ENCODE results near the gene METTL9. TPM values are rescaled to one million over a fixed set of nuclear protein-coding genes. Genes with fewer than 3 reads are reported as not detected.
"Not testable (repeated sequence)": the region's sequence is repeated elsewhere in the genome, so short reads cannot be mapped to it uniquely, and the experiment has no call there.

METTL9 gene
- total and polyA plus RNA-seq, 2 experiments from 2014 or later: 112 to 229 TPM

DNA sequence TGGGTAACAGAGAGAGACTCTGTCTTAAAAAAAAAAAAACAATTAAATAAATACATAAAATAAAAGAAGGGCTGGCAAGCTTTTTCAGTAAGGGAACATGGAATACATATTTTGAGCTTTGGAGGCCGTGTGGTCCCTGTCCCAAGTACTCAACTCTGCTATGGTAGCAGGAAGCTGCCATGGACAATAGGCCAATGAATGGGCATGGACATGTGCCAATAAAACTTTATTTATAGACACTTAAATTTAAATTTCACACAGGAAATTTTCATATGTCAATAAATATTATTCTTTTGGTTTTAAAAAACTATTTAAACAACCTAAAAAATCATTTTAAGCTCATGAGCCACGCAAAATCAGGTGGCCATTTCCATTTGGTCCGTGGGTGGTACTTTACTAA, 68.2 kb downstream of the METTL9 start:
- H4K20me1 ChIP-seq (ENCODE audit: insufficient read depth, poor library complexity, severe bottlenecking): no peaks in the 10 kb centered on the region
- 89% methylated on average over 3 of the region's 3 CpGs for WGBS (ENCODE audit: low lambda C conversion rate, missing lambda C conversion rate)
- H3K9me3 ChIP-seq (ENCODE audit: low read depth): no peaks in the 10 kb centered on the region
- H3K79me2 ChIP-seq: no peaks in the 10 kb centered on the region
- no peak overlapping the region for H2AFZ ChIP-seq
- H3K4me1 ChIP-seq (ENCODE audit: insufficient read depth): no peaks in the 10 kb centered on the region
- H3K27me3 ChIP-seq: peaks cover 10% of the 10 kb centered on the region
- H3K36me3 ChIP-seq (replicated peaks; ENCODE audit: insufficient read depth, low read depth): no peaks in the 10 kb centered on the region
- no peak for DNase-seq (ENCODE audit: low spot score)
- no peak overlapping the region for H3K4me3 ChIP-seq
- no peaks in the 10 kb centered on the region for H3K9me2 ChIP-seq (replicated peaks; ENCODE audit: insufficient read depth)
- no peak overlapping the region for H3K27ac ChIP-seq
- no peak for TF ChIP-seq CTCF (IDR thresholded peaks at IDR 0.05; ENCODE audit: poor library complexity)
- TF ChIP-seq EZH2 (IDR thresholded peaks at IDR 0.05; ENCODE audit: borderline replicate concordance): no peak
- TF ChIP-seq EZH2phosphoT487 (IDR thresholded peaks at IDR 0.05; ENCODE audit: low read depth, severe bottlenecking, unreplicated experiment): no peak
- H3K4me2 ChIP-seq: no peak overlapping the region

DNA sequence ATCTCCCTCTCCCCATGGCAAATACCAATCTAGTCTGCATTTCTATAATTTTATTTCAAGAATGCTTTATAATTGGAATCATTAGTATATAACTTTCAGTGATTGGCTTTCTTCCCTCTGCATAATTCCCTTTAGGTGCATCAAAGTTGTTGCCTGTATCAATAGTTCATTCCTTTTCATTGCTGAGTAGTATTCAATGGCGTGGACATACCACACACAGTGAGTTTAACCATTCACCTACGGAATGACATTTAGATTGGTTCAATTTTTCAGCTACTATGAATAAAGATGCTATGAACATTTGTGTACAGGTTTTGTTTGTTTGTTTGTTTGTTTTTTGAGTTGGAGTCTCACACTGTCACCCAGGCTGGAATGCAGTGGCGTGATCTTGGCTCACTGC, 74.1 kb downstream of the METTL9 start:
- H3K4me3 ChIP-seq: no peak overlapping the region
- H3K4me1 ChIP-seq (ENCODE audit: insufficient read depth): no peaks in the 10 kb centered on the region
- TF ChIP-seq CTCF (IDR thresholded peaks at IDR 0.05; ENCODE audit: poor library complexity): no peak
- TF ChIP-seq EZH2 (IDR thresholded peaks at IDR 0.05; ENCODE audit: borderline replicate concordance): no peak
- TF ChIP-seq EZH2phosphoT487 (IDR thresholded peaks at IDR 0.05; ENCODE audit: low read depth, severe bottlenecking, unreplicated experiment): no peak
- no peaks in the 10 kb centered on the region for H3K27me3 ChIP-seq
- H3K9me2 ChIP-seq (replicated peaks; ENCODE audit: insufficient read depth): no peaks in the 10 kb centered on the region
- no peaks in the 10 kb centered on the region for H3K9me3 ChIP-seq (ENCODE audit: low read depth)
- no peaks in the 10 kb centered on the region for H3K79me2 ChIP-seq
- WGBS (ENCODE audit: low lambda C conversion rate, missing lambda C conversion rate): 80% methylated on average over 3 of the region's 3 CpGs
- no peak overlapping the region for H3K27ac ChIP-seq
- H3K4me2 ChIP-seq: no peak overlapping the region
- no peaks in the 10 kb centered on the region for H4K20me1 ChIP-seq (ENCODE audit: insufficient read depth, poor library complexity, severe bottlenecking)
- DNase-seq (ENCODE audit: low spot score): no peak
- no peak overlapping the region for H2AFZ ChIP-seq
- H3K36me3 ChIP-seq (replicated peaks; ENCODE audit: insufficient read depth, low read depth): no peaks in the 10 kb centered on the region

DNA sequence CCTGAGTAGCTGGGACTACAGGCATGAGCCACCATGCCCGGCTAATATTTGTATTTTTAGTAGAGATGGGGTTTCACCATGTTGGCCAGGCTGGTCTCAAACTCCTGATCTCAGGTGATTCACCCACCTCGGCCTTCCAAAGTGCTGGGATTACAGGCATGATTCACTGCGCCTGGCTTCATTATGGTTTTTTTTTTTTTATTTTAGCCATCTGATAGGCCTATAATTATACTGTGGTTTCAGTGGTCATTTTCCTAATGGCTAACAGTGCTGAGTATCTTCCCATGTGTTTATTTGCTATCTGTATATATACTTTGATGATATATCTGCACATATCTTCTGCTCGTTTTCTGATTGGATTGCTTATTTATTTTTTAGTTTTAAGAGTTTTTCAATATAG, 75.1 kb downstream of the METTL9 start:
- not testable (repeated sequence) for H4K20me1 ChIP-seq (ENCODE audit: insufficient read depth, poor library complexity, severe bottlenecking); H3K9me2 ChIP-seq (replicated peaks; ENCODE audit: insufficient read depth); H3K4me2 ChIP-seq; H3K4me3 ChIP-seq; H3K27me3 ChIP-seq; DNase-seq (ENCODE audit: low spot score); H3K79me2 ChIP-seq; H3K27ac ChIP-seq; H3K36me3 ChIP-seq (replicated peaks; ENCODE audit: insufficient read depth, low read depth); H3K4me1 ChIP-seq (ENCODE audit: insufficient read depth); H3K9me3 ChIP-seq (ENCODE audit: low read depth); H2AFZ ChIP-seq
- 91% methylated on average over 4 of the region's 4 CpGs for WGBS (ENCODE audit: low lambda C conversion rate, missing lambda C conversion rate)

- H3K27ac ChIP-seq; H3K4me3 ChIP-seq; H3K36me3 ChIP-seq (replicated peaks; ENCODE audit: insufficient read depth, low read depth); H2AFZ ChIP-seq; DNase-seq (ENCODE audit: low spot score); H3K4me2 ChIP-seq; H3K79me2 ChIP-seq; H3K9me2 ChIP-seq (replicated peaks; ENCODE audit: insufficient read depth); H4K20me1 ChIP-seq (ENCODE audit: insufficient read depth, poor library complexity, severe bottlenecking); H3K4me1 ChIP-seq (ENCODE audit: insufficient read depth); H3K27me3 ChIP-seq; H3K9me3 ChIP-seq (ENCODE audit: low read depth): not testable (repeated sequence)
- WGBS (ENCODE audit: low lambda C conversion rate, missing lambda C conversion rate): 89% methylated on average over 5 of the region's 5 CpGs
Observed at GRCh38 chr16:21680714-21681113, 81.3 kb downstream of the METTL9 start.

DNA sequence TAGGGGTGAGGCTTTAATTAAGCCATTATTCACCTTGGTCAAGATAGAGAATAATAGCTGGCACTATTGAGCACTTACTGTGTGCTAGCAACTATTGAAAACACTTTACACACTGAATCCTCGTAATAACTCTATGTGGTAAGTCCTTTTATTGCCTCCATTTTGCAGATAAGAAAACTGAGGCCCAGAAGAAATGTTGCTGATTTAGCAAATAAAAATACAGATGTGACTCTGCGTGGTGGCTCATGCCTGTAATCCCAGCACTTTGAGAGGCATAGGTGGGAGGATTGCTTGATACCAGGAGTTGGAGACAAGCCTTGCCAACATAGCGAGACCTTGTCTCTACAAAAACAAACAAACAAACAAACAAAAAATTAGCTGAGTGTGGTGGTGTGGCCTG, 83.8 kb downstream of the METTL9 start:
- no peak overlapping the region for H3K4me3 ChIP-seq

More for the DNA sequence above, 83.8 kb downstream of the METTL9 start:
- DNase-seq (ENCODE audit: low spot score): no peak
- 80% methylated on average over 3 of the region's 3 CpGs for WGBS (ENCODE audit: low lambda C conversion rate, missing lambda C conversion rate)
- Histone ChIP-seq H3K36me3 (replicated peaks; ENCODE audit: insufficient read depth, low read depth) (no peaks in the 10 kb centered on the region), H3K27ac (no peak overlapping the region), H3K27me3 (no peaks in the 10 kb centered on the region), H2AFZ (no peak overlapping the region), H3K9me2 (replicated peaks; ENCODE audit: insufficient read depth) (no peaks in the 10 kb centered on the region), H3K4me2 (no peak overlapping the region), H3K79me2 (no peaks in the 10 kb centered on the region), H3K4me1 (ENCODE audit: insufficient read depth) (no peaks in the 10 kb centered on the region), H4K20me1 (ENCODE audit: insufficient read depth, poor library complexity, severe bottlenecking) (no peaks in the 10 kb centered on the region), H3K9me3 (ENCODE audit: low read depth) (no peaks in the 10 kb centered on the region)
- TF ChIP-seq EZH2 (IDR thresholded peaks at IDR 0.05; ENCODE audit: borderline replicate concordance) (no peak), EZH2phosphoT487 (IDR thresholded peaks at IDR 0.05; ENCODE audit: low read depth, severe bottlenecking, unreplicated experiment) (no peak), CTCF (IDR thresholded peaks at IDR 0.05; ENCODE audit: poor library complexity) (no peak)

Measured in hepatocyte (in vitro differentiated cells).